Esophagus muscularis mucosa (tissue), 3 donors: ENCODE data around the gene OR6C3.

Experiments
- CTCF ChIP-seq, 3 experiments: fragments of 200-600 bp in 2 of 3; fragments of 450-650 bp in 1 of 3; sonication (generic) in 2 of 3; IDR thresholded peaks; one replicate each; pipeline ENCODE4 v1.5.1; 2017 to 2019; ENCODE audit warnings: antibody characterized with exemption in 3 of 3, mild to moderate bottlenecking in 2 of 3, moderate library complexity in 1 of 3
- POLR2A ChIP-seq: fragments of 450-650 bp; IDR thresholded peaks from one replicate; pipeline ENCODE4 v1.6.1; 2017; ENCODE audit warnings: antibody characterized with exemption, moderate library complexity, mild to moderate bottlenecking, low read depth

- TF ChIP-seq CTCF (IDR thresholded peaks at IDR 0.05) (no peak), POLR2A (no peak)
Measured at GRCh38 chr12:55289999-55290398, 40.5 kb upstream of the OR6C3 start.
